T-cell (primary cell): ENCODE data around the gene RAI14. TPM values are rescaled to one million over a fixed set of nuclear protein-coding genes. Genes with fewer than 3 reads are reported as not detected.

Experiments
- ATAC-seq, 4 experiments: fragments of 200-7000 bp in 3 of 4; fragments of 150-1000 bp in 1 of 4; cut with Tn5 transposase; replicated peaks in 1 of 4; 1 replicate in 3 of 4; 2 replicates in 1 of 4; pipeline ENCODE4 v1.10.0; 2021; ENCODE audit warnings: moderate library complexity in 3 of 4, mild to moderate bottlenecking in 2 of 4, moderate number of reproducible peaks in 1 of 4
- CTCF ChIA-PET, 2 donors: fragments of 300-600 bp; sonication (Branson Sonifier 250); formaldehyde crosslinking; loops; one replicate each; lab custom pipeline; 2022; ENCODE audit warnings: antibody characterized with exemption in 2 of 2; lab: Charles Lee
- POLR2A ChIA-PET, 2 donors: fragments of 300-600 bp; sonication (Branson Sonifier 250); formaldehyde crosslinking; loops; one replicate each; lab custom pipeline; 2022; ENCODE audit warnings: antibody characterized with exemption in 2 of 2; lab: Charles Lee
- DNase-seq, 35 experiments: peaks; one replicate each; pipeline versions ENCODE4 v3.0.0 to v3.0.0-alpha.2; 2013 to 2023
- H3K27ac ChIP-seq: one replicate; pipeline ENCODE4 v1.5.1; 2013; ENCODE audit warnings: low read length
- H3K27me3 ChIP-seq, 2 experiments: replicated peaks in 1 of 2; 1 replicate in 1 of 2; 2 replicates in 1 of 2; pipeline versions ENCODE4 v1.6.1 to v1.7.0; 2013; ENCODE audit warnings: low read length in 1 of 2, mixed read lengths in 1 of 2; ENCODE audit not compliant: control insufficient read depth in 2 of 2, insufficient read depth in 2 of 2; ENCODE audit errors: extremely low read depth in 1 of 2
- H3K36me3 ChIP-seq, 2 donors: 1 replicate in 1 of 2; 2 replicates in 1 of 2; pipeline versions ENCODE4 v1.6.1 to v1.7.0; 2013; ENCODE audit warnings: low read length in 1 of 2; ENCODE audit not compliant: control insufficient read depth in 2 of 2, insufficient read depth in 1 of 2; ENCODE audit errors: extremely low read depth in 1 of 2
- H3K4me1 ChIP-seq, 2 experiments: 1 replicate in 1 of 2; 2 replicates in 1 of 2; pipeline versions ENCODE4 v1.6.1 to v1.7.0; 2013; ENCODE audit warnings: low read length in 2 of 2, mixed read lengths in 1 of 2; ENCODE audit not compliant: insufficient read depth in 2 of 2, control insufficient read depth in 1 of 2; ENCODE audit errors: extremely low read depth in 1 of 2
- H3K4me3 ChIP-seq, 2 donors: 1 replicate in 1 of 2; 2 replicates in 1 of 2; pipeline versions ENCODE4 v1.5.1 to v1.7.0; 2013; ENCODE audit warnings: mild to moderate bottlenecking in 2 of 2, low read length in 1 of 2, moderate library complexity in 1 of 2; ENCODE audit not compliant: control insufficient read depth in 1 of 2; ENCODE audit errors: extremely low read depth in 1 of 2
- H3K9me3 ChIP-seq: 2 replicates; pipeline ENCODE4 v1.7.0; 2013
- H3K27ac Mint-ChIP-seq, 2 donors: one replicate each; pipeline ENCODE4 v1.8.0; 2020 to 2021; ENCODE audit warnings: mild to moderate bottlenecking in 2 of 2, mixed read lengths in 2 of 2
- H3K27me3 Mint-ChIP-seq, 2 donors: one replicate each; pipeline ENCODE4 v1.8.0; 2021 to 2022; ENCODE audit warnings: mixed read lengths in 2 of 2
- H3K36me3 Mint-ChIP-seq: one replicate; pipeline ENCODE4 v1.8.0; 2021; ENCODE audit warnings: mixed read lengths
- H3K4me1 Mint-ChIP-seq, 3 donors: one replicate each; pipeline ENCODE4 v1.8.0; 2020 to 2022; ENCODE audit warnings: mixed read lengths in 3 of 3, mild to moderate bottlenecking in 1 of 3
- H3K4me3 Mint-ChIP-seq, 3 donors: one replicate each; pipeline ENCODE4 v1.8.0; 2020 to 2022; ENCODE audit warnings: mild to moderate bottlenecking in 3 of 3, mixed read lengths in 3 of 3, moderate library complexity in 3 of 3
- H3K9me3 Mint-ChIP-seq, 3 donors: one replicate each; pipeline ENCODE4 v1.8.0; 2020 to 2022; ENCODE audit warnings: mixed read lengths in 3 of 3
- WGBS: methylation state at CpG from one replicate; pipeline ENCODE4 v1.1.5; 2013; ENCODE audit warnings: missing lambda C conversion rate; ENCODE audit not compliant: insufficient coverage; 5-methylcytosine and 5-hydroxymethylcytosine counted together
- total RNA-seq, 35 experiments: library from RNA in 6 of 35; stranded (reverse) in 6 of 35; fragments of 120-200 nt in 1 of 35; gene quantifications; one replicate each; pipeline versions ENCODE4 v1.2.1 to v1.2.4 and lab custom pipeline; 2013 to 2026

Gene RAI14
- total RNA-seq, 5 donors from 2014 or later (not counting 1 experiment from before 2014, with no cell fraction given): 0.59 to 2.2 (median 0.96) TPM

DNA sequence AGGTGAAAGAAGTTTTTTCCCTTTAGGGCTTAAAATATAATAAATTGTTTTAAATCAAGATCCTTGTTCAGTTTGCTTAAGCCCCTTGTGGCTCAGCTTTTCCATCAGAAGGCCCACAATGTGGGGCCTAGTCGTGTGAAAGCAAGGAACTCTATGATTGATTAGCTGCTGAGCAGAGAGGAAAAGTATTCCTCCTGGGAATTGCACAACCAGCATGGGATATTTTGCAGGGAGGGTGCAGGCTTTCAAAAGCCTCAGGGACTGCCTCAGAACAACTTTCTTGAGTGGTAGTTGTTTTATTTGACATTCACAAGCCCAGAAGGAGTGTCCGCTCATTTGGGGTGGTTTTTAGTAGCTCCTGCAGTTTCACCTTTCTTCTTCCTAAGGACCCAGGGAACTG, 202.7 kb downstream of the RAI14 start:
- Histone ChIP-seq H3K27me3 (no peaks in the 10 kb centered on the region), H3K9me3 (no peaks in the 10 kb centered on the region), H3K4me3 (no peak overlapping the region), H3K27ac (no peak overlapping the region), H3K4me1 (no peaks in the 10 kb centered on the region), H3K36me3 (no peaks in the 10 kb centered on the region)
- H3K36me3 Mint-ChIP-seq: no peaks in the 10 kb centered on the region
- WGBS: 40% methylated on average over 1 of the region's 2 CpGs
- DNase-seq (no peak), ATAC-seq (no peak)
- no peak overlapping the region for H3K4me3 Mint-ChIP-seq
- ChIA-PET POLR2A (no interaction called here), CTCF (interaction anchor here in 1 of 2 donors (0.6 kb wide), 1 partner anchor 21 kb away, joined by 3 read pairs; no protein-coding TSS in a partner anchor)
- H3K9me3 Mint-ChIP-seq: no peaks in the 10 kb centered on the region
- no peaks in the 10 kb centered on the region for H3K4me1 Mint-ChIP-seq
- H3K27ac Mint-ChIP-seq: no peak overlapping the region
- no peaks in the 10 kb centered on the region for H3K27me3 Mint-ChIP-seq

DNA sequence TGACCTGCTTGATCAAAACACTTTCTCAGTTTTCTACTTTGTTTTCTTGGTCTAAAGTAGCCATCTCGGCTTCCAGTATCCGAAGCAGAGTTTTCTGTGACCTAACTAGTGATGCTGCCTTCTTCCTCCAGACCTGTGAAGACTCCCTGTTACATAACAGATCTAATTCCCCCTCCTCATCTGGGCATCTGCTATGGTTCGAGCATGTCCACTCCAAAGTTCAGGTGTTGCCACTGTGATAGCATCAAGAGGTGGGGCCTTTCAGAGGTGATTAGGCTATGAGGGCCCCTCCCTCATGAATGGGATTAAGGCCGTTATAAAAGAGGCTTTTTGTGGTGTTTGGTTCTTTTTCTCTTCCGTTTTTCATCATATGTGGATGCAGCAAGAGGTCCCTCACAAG, 203.1 kb downstream of the RAI14 start:
- no CpG with 5 or more reads among the region's 5 CpGs for WGBS
- Mint-ChIP-seq H3K4me3 (no peak overlapping the region), H3K9me3 (no peaks in the 10 kb centered on the region), H3K27me3 (no peaks in the 10 kb centered on the region), H3K4me1 (no peaks in the 10 kb centered on the region), H3K36me3 (no peaks in the 10 kb centered on the region), H3K27ac (no peak overlapping the region)
- Histone ChIP-seq H3K36me3 (no peaks in the 10 kb centered on the region), H3K4me1 (no peaks in the 10 kb centered on the region), H3K9me3 (no peaks in the 10 kb centered on the region), H3K4me3 (no peak overlapping the region), H3K27ac (no peak overlapping the region), H3K27me3 (no peaks in the 10 kb centered on the region)
- DNase-seq: no peak
- ATAC-seq: no peak
- CTCF ChIA-PET: interaction anchor here in 1 of 2 donors (0.6 kb wide), 2 partner anchors 345 to 365 kb away, joined by 5 to 6 read pairs; no protein-coding TSS in a partner anchor
- POLR2A ChIA-PET: no interaction called here

DNA sequence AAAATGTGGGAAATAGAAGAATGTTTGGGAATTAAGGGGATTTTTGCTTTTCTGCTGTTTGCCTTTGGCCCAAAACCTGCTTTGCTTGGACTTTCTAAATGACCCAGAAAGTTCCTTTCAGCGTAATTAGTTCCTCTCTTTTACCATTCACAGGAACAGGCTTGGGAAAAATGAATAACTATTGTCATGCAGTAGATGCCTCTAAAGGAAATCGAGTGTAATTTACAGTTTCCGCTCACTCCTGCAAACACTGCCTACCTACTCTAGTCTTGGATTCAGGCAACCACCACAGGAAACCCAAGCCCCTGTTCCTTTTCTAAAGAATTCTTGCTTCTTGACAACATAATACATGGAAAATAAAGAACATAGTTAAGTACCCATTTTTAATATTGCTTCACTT, 207.8 kb downstream of the RAI14 start:
- no peaks in the 10 kb centered on the region for H3K27me3 ChIP-seq
- ChIA-PET POLR2A (no interaction called here), CTCF (no interaction called here)
- Mint-ChIP-seq H3K9me3 (no peaks in the 10 kb centered on the region), H3K4me3 (no peak overlapping the region), H3K27ac (no peak overlapping the region), H3K27me3 (no peaks in the 10 kb centered on the region), H3K4me1 (no peaks in the 10 kb centered on the region), H3K36me3 (no peaks in the 10 kb centered on the region)
- WGBS: no CpG with 5 or more reads among the region's 3 CpGs
- H3K36me3 ChIP-seq: no peaks in the 10 kb centered on the region
- ATAC-seq: no peak
- no peaks in the 10 kb centered on the region for H3K9me3 ChIP-seq
- H3K4me3 ChIP-seq: no peak overlapping the region
- no peaks in the 10 kb centered on the region for H3K4me1 ChIP-seq
- H3K27ac ChIP-seq: no peak overlapping the region
- DNase-seq: no peak

DNA sequence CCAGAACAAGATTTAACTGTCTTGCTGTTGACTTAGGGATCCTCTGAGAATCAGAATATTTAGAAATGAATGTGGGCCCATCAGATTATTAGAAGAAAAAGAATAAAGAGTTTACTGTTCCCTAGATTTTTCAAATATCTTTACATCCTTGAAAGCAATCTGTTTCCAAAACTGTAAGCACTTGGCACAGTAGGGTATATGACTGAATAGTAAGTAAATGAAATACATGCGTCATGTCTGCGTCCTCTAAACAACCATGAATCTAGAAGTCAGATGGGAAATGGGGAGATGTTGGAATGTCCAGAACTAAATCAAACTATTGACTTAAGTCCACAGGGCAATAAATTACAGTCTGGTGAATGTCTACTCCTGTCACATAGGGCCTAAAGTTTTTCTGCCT, 209.0 kb downstream of the RAI14 start:
- no peak overlapping the region for H3K27ac ChIP-seq
- CTCF ChIA-PET: no interaction called here
- no CpG with 5 or more reads among the region's 2 CpGs for WGBS
- ATAC-seq (no peak), DNase-seq (no peak)
- no peaks in the 10 kb centered on the region for H3K4me1 ChIP-seq
- H3K4me3 ChIP-seq: no peak overlapping the region
- Mint-ChIP-seq H3K9me3 (no peaks in the 10 kb centered on the region), H3K36me3 (no peaks in the 10 kb centered on the region), H3K4me1 (no peaks in the 10 kb centered on the region), H3K4me3 (no peak overlapping the region), H3K27me3 (peaks cover 0 to 3% of the 10 kb centered on the region in 2 donors), H3K27ac (no peak overlapping the region)
- no peaks in the 10 kb centered on the region for H3K27me3 ChIP-seq
- POLR2A ChIA-PET: no interaction called here
- no peaks in the 10 kb centered on the region for H3K9me3 ChIP-seq
- H3K36me3 ChIP-seq: no peaks in the 10 kb centered on the region

DNA sequence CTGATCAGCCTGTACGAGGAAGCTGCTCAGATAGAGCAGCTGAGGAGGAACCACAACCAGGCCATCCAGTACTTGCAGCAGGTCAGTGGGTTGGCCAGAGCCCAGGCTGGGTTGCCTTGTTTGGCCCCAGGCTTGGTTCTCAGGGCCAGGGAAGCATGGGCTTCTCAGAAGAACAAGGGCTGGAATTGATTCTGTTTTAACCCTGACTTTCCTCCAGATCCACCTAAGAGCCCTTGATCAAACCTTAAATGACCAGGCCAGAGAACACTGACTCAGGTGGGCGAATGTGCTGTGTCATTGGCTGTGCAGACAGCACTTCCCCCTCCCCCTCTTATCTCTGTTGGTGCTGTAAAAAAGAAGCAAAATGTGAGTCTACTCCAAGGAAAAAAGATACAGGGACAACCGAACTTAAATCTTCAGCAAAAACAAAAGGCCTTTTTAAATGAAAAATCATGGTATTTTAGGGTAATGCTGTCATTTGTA, 210.9 kb downstream of the RAI14 start:
- Histone ChIP-seq H3K4me3 (no peak overlapping the region), H3K9me3 (no peaks in the 10 kb centered on the region), H3K36me3 (no peaks in the 10 kb centered on the region), H3K4me1 (no peaks in the 10 kb centered on the region), H3K27ac (no peak overlapping the region), H3K27me3 (no peaks in the 10 kb centered on the region)
- 85% methylated on average over 1 of the region's 3 CpGs for WGBS
- DNase-seq (no peak), ATAC-seq (no peak)
- ChIA-PET POLR2A (no interaction called here), CTCF (no interaction called here)
- Mint-ChIP-seq H3K4me1 (no peaks in the 10 kb centered on the region), H3K9me3 (no peaks in the 10 kb centered on the region), H3K36me3 (peaks cover 2% of the 10 kb centered on the region), H3K27ac (no peak overlapping the region), H3K4me3 (no peak overlapping the region), H3K27me3 (peaks cover 2 to 3% of the 10 kb centered on the region in 2 donors)

DNA sequence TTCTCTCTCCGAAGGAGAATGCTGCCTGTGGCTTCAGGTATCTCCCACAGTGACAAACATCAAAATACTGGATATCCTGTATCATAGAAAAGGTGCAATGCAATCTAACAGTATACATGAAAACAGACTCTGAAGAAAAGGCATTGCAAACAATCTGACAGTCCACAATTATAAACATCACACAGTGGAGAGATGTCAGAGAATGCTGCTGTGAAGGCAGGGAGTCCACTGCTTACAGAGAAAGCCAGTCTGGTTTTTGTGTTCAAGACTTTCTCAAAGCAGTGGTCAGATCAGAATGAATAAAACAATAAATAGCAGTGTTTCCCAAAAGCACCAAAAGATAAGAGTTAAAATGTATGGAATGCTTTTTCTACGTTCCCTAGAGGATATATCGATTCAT, 211.5 kb downstream of the RAI14 start:
- no CpG with 5 or more reads among the region's 3 CpGs for WGBS
- ATAC-seq: no peak
- H3K27ac ChIP-seq: no peak overlapping the region
- Mint-ChIP-seq H3K9me3 (no peaks in the 10 kb centered on the region), H3K27ac (no peak overlapping the region), H3K4me3 (no peak overlapping the region), H3K36me3 (peaks cover 2% of the 10 kb centered on the region), H3K4me1 (no peaks in the 10 kb centered on the region), H3K27me3 (peaks cover 3 to 4% of the 10 kb centered on the region in 2 donors)
- H3K4me3 ChIP-seq: no peak overlapping the region
- no peaks in the 10 kb centered on the region for H3K36me3 ChIP-seq
- no peaks in the 10 kb centered on the region for H3K9me3 ChIP-seq
- CTCF ChIA-PET: no interaction called here
- no peaks in the 10 kb centered on the region for H3K27me3 ChIP-seq
- H3K4me1 ChIP-seq: no peaks in the 10 kb centered on the region
- POLR2A ChIA-PET: no interaction called here
- no peak for DNase-seq

DNA sequence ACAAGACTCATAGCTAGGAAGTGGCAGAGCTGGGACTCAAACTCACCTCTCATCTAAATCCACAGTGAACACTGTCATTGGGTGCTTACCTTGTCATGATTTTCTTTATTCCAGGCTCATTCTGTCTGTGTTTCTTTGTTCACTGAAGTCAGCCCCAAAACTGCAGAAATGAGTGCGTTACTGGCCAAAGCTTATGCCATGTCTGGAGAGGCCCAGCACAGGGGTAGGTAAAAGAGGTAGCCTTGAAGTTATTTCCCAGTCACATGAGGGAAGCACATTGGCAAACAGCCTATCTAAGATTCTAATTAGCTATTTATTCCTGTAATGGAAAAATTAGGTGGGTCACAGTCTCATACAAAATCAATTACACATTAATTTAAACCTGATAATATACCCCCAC, 212.7 kb downstream of the RAI14 start:
- H3K27me3 Mint-ChIP-seq: peaks cover 3 to 9% of the 10 kb centered on the region in 2 donors
- peaks cover 2% of the 10 kb centered on the region for H3K36me3 Mint-ChIP-seq
- ChIA-PET POLR2A (no interaction called here), CTCF (no interaction called here)
- Histone ChIP-seq H3K4me1 (no peaks in the 10 kb centered on the region), H3K9me3 (no peaks in the 10 kb centered on the region), H3K36me3 (no peaks in the 10 kb centered on the region), H3K27ac (no peak overlapping the region), H3K27me3 (no peaks in the 10 kb centered on the region), H3K4me3 (no peak overlapping the region)
- H3K9me3 Mint-ChIP-seq: no peaks in the 10 kb centered on the region
- H3K4me3 Mint-ChIP-seq: no peak overlapping the region
- no peaks in the 10 kb centered on the region for H3K4me1 Mint-ChIP-seq
- WGBS: no CpG with 5 or more reads among the region's 1 CpG
- H3K27ac Mint-ChIP-seq: no peak overlapping the region
- ATAC-seq (no peak), DNase-seq (no peak)
